ENCODE results near the gene SYNJ2. TPM values are rescaled to one million over a fixed set of nuclear protein-coding genes. Genes with fewer than 3 reads are reported as not detected.

SYNJ2 gene
- total and polyA plus RNA-seq, 2 of the 4 experiments (the other 2 are of a cell fraction): 40.8 to 45.2 TPM

GRCh38 chr6:158071121-158072082, 89.7 kb downstream of the SYNJ2 start:
- Histone ChIP-seq H2AK5ac (ENCODE audit: low read depth, low read length) (peak overlapping the region; percentile 95), H2BK5ac (ENCODE audit: low read depth, low read length, poor library complexity, severe bottlenecking) (peak overlapping the region; percentile 67), H4K8ac (ENCODE audit: low read depth in 2 of 2, low read length in 2 of 2) (peak overlapping the region in 1 of 2 experiments; percentile 96; a peak in 3 of 4 replicates), H4K20me1 (ENCODE audit: insufficient read depth, low read length) (no peaks in the 10 kb centered on the region), H3K4me3 (ENCODE audit: insufficient read depth, low read depth, low read length) (no peak overlapping the region), H3K9me1 (ENCODE audit: insufficient read depth, low read length) (peaks cover 20% of the 10 kb centered on the region), H3K56ac (ENCODE audit: extremely low read depth, insufficient read depth, low read length) (0 out of 2 replicates have a peak overlapping the region, but pooled peaks have one; percentile 13), H3K27me3 (ENCODE audit: control insufficient read depth, insufficient read depth, low read length) (no peaks in the 10 kb centered on the region), H3K23ac (ENCODE audit: low read depth, low read length) (peak overlapping the region; percentile 78; the same call in 1 of the 2 replicates), H2AK9ac (replicated peaks; ENCODE audit: low read depth, low read length, poor library complexity) (peak overlapping the region; percentile 91), H3K9me3 (ENCODE audit: control insufficient read depth, insufficient read depth, low read length) (no peaks in the 10 kb centered on the region), H4K5ac (ENCODE audit: low read depth, low read length) (peak overlapping the region; percentile 15; the same call in 1 of the 2 replicates), H3K27ac (ENCODE audit: insufficient read depth, low read length) (peak overlapping the region; percentile 30), H3K14ac (replicated peaks; ENCODE audit: low read depth, low read length) (peak overlapping the region; percentile 96; the same call in 1 of the 2 replicates), H2BK15ac (ENCODE audit: low read depth, low read length) (peak overlapping the region; percentile 47; the same call in 1 of the 3 replicates), H4K91ac (ENCODE audit: insufficient read depth, low read depth, low read length) (peak overlapping the region; percentile 71), H2BK20ac (ENCODE audit: low read depth, low read length) (peak overlapping the region; percentile 98), H3K18ac (ENCODE audit: low read depth, low read length) (no peak overlapping the region), H3K9ac (ENCODE audit: low read depth, low read length) (no peak overlapping the region), H3K36me3 (ENCODE audit: control insufficient read depth, insufficient read depth, low read length) (peaks cover 54% of the 10 kb centered on the region), H3K4me1 (ENCODE audit: control insufficient read depth, insufficient read depth, low read length) (peaks cover 17% of the 10 kb centered on the region), H3K4ac (ENCODE audit: low read depth, low read length) (peak overlapping the region; percentile 98), H3K79me1 (ENCODE audit: low read depth in 1 of 2, low read length in 2 of 2) (peaks cover 10 to 65% of the 10 kb centered on the region in 2 experiments), H2AFZ (replicated peaks; ENCODE audit: low read length, poor library complexity) (peak overlapping the region; percentile 80), H2BK120ac (ENCODE audit: low read depth, low read length) (peak overlapping the region; percentile 97), H3K4me2 (ENCODE audit: low read depth, low read length) (no peak overlapping the region)
- WGBS, 2 experiments (ENCODE audit: extremely low coverage in 2 of 2, insufficient read length in 1 of 2): 82% methylated on average over 10 of the region's 34 CpGs; no CpG with 5 or more reads in 1 of the 2 experiments
- no peak for DNase-seq
- in situ Hi-C loops (cut with MboI; ENCODE audit: low sequenced_read_pairs) (loop anchor here (5.0 to 10.0 kb wide), 3 partner anchors 139 to 757 kb away; no protein-coding TSS in a partner anchor), dilution Hi-C loops (cut with HindIII; ENCODE audit: low sequenced_read_pairs, unreplicated experiment) (no loop called here), intact Hi-C loops (cut with micrococcal nuclease) (loop anchor here (1.0 to 5.0 kb wide), 3 partner anchors 88 to 315 kb away; no protein-coding TSS in a partner anchor)
- ChIA-PET CTCF (interaction anchor here (1.0 to 1.7 kb wide), 5 partner anchors 11 to 119 kb away, joined by 3 to 9 read pairs (median 3); no protein-coding TSS in a partner anchor), POLR2A (ENCODE audit: unreplicated experiment) (no interaction called here)
- TF ChIP-seq USF2 (IDR thresholded peaks at IDR 0.05; ENCODE audit: low read depth, low read length) (no peak), NFE2L2 (IDR thresholded peaks at IDR 0.05; ENCODE audit: low read depth, low read length) (no peak)
- TF ChIP-seq, protein P1, sequence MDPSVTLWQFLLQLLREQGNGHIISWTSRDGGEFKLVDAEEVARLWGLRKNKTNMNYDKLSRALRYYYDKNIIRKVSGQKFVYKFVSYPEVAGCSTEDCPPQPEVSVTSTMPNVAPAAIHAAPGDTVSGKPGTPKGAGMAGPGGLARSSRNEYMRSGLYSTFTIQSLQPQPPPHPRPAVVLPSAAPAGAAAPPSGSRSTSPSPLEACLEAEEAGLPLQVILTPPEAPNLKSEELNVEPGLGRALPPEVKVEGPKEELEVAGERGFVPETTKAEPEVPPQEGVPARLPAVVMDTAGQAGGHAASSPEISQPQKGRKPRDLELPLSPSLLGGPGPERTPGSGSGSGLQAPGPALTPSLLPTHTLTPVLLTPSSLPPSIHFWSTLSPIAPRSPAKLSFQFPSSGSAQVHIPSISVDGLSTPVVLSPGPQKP (IDR thresholded peaks at IDR 0.05; ENCODE audit: borderline replicate concordance, low read depth, low read length): no peak
- no TSS peak for BruUV-seq (replicated peaks)
- no peak; the same call in 1 of the 2 replicates for ATAC-seq (ENCODE audit: low read depth)
